ENCODE measurements around the gene TSPAN16.

The TSPAN16 gene

DNA sequence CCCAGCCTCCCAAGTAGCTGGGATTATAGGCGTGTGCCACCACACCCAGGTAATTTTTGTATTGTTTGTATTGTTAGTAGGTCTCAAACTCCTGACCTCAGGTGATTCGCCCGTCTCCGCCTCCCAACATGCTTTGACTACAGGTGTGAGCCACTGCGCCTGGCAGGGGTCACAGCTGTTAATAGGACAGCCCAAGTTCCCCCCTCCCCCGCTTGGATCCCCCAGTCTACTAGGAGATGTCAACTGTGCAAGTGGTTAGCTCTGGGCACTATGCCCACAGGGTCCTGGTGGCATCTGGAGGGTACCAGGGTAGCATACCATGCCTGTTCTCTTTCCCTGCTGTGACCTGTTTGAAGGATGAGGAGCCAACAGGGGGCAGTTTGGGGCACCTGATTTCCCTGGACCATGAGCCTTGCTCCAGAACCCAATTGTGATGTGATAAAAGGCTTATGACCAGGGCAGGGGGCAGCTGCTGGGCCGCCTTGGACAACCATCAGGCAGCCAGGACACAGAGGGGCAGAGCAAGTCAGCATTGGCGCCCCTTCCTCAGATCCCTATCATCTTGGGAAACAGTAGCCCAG, at the start of gene TSPAN16:
Gene TSPAN16 (plus strand): TSS at position 496 of the 581 bp plus-strand sequence. CDS start 138 bp downstream, outside the sequence.
- no peak within 1 kb of the TSS for H2AFZ ChIP-seq (ENCODE audit: low read length)
- no peaks in the 10 kb centered on the region for H3K79me2 ChIP-seq (ENCODE audit: insufficient read depth, low read length)
- no peak within 1 kb of the TSS for H3K27ac ChIP-seq (ENCODE audit: low read depth, low read length, poor library complexity, severe bottlenecking)
- H4K20me1 ChIP-seq (ENCODE audit: insufficient read depth, low read length), result no peaks in the 10 kb centered on the region
- no peak within 1 kb of the TSS for H3K4me3 ChIP-seq (ENCODE audit: low read depth, low read length, poor library complexity, severe bottlenecking)
- H3K4me2 ChIP-seq (ENCODE audit: low read length), result no peak within 1 kb of the TSS
- no peaks in the 10 kb centered on the region for H3K9me2 ChIP-seq (ENCODE audit: low read depth, low read length)
- TF ChIP-seq CTCF (IDR thresholded peaks at IDR 0.05; ENCODE audit: low read length), result no peak
- TF ChIP-seq EZH2 (IDR thresholded peaks at IDR 0.05; ENCODE audit: borderline replicate concordance, low read length), result no peak
- H3K9ac ChIP-seq (ENCODE audit: low read length), result no peak within 1 kb of the TSS
- H3K4me1 ChIP-seq (ENCODE audit: insufficient read depth, low read length, severe bottlenecking), result peaks cover 5% of the 10 kb centered on the region
- H3K9me3 ChIP-seq (ENCODE audit: low read length), result no peaks in the 10 kb centered on the region
- no peaks in the 10 kb centered on the region; the same call in 1 of the 2 replicates for H3K27me3 ChIP-seq (ENCODE audit: insufficient read depth, low read length)
- H3F3A ChIP-seq (ENCODE audit: insufficient read depth, low read length), result no peaks in the 10 kb centered on the region
- no peaks in the 10 kb centered on the region for H3K36me3 ChIP-seq (ENCODE audit: insufficient read depth, low read length)

- Histone ChIP-seq H3K9ac (ENCODE audit: low read length) (no peak overlapping the region), H3F3A (ENCODE audit: insufficient read depth, low read length) (no peaks in the 10 kb centered on the region), H2AFZ (ENCODE audit: low read length) (no peak overlapping the region), H3K4me3 (ENCODE audit: low read depth, low read length, poor library complexity, severe bottlenecking) (no peak overlapping the region), H4K20me1 (ENCODE audit: insufficient read depth, low read length) (no peaks in the 10 kb centered on the region), H3K4me1 (ENCODE audit: insufficient read depth, low read length, severe bottlenecking) (peaks cover 4% of the 10 kb centered on the region), H3K36me3 (ENCODE audit: insufficient read depth, low read length) (peaks cover 7% of the 10 kb centered on the region), H3K9me3 (ENCODE audit: low read length) (no peaks in the 10 kb centered on the region), H3K27me3 (ENCODE audit: insufficient read depth, low read length) (no peaks in the 10 kb centered on the region; the same call in 1 of the 2 replicates), H3K79me2 (ENCODE audit: insufficient read depth, low read length) (no peaks in the 10 kb centered on the region), H3K27ac (ENCODE audit: low read depth, low read length, poor library complexity, severe bottlenecking) (no peak overlapping the region), H3K4me2 (ENCODE audit: low read length) (no peak overlapping the region), H3K9me2 (ENCODE audit: low read depth, low read length) (no peaks in the 10 kb centered on the region)
- no peak for TF ChIP-seq EZH2 (IDR thresholded peaks at IDR 0.05; ENCODE audit: borderline replicate concordance, low read length)
These were observed 49.0 kb upstream of the TSPAN16 start for GRCh38 chr19:11246941-11247340.

GRCh38 chr19:11247391-11247790, 48.6 kb upstream of the TSPAN16 start:
- peaks cover 12% of the 10 kb centered on the region for H3K36me3 ChIP-seq (ENCODE audit: insufficient read depth, low read length)
- no peaks in the 10 kb centered on the region for H4K20me1 ChIP-seq (ENCODE audit: insufficient read depth, low read length)
- H3K9me2 ChIP-seq (ENCODE audit: low read depth, low read length), result no peaks in the 10 kb centered on the region
- H2AFZ ChIP-seq (ENCODE audit: low read length), result no peak overlapping the region
- no peak overlapping the region for H3K27ac ChIP-seq (ENCODE audit: low read depth, low read length, poor library complexity, severe bottlenecking)
- H3K4me2 ChIP-seq (ENCODE audit: low read length), result no peak overlapping the region
- no peak overlapping the region for H3K9ac ChIP-seq (ENCODE audit: low read length)
- no peak overlapping the region for H3K4me3 ChIP-seq (ENCODE audit: low read depth, low read length, poor library complexity, severe bottlenecking)
- TF ChIP-seq CTCF (IDR thresholded peaks at IDR 0.05; ENCODE audit: low read length) (no peak), EZH2 (IDR thresholded peaks at IDR 0.05; ENCODE audit: borderline replicate concordance, low read length) (no peak)
- H3F3A ChIP-seq (ENCODE audit: insufficient read depth, low read length), result no peaks in the 10 kb centered on the region
- no peaks in the 10 kb centered on the region for H3K79me2 ChIP-seq (ENCODE audit: insufficient read depth, low read length)
- no peaks in the 10 kb centered on the region for H3K9me3 ChIP-seq (ENCODE audit: low read length)
- peaks cover 4% of the 10 kb centered on the region for H3K4me1 ChIP-seq (ENCODE audit: insufficient read depth, low read length, severe bottlenecking)
- no peaks in the 10 kb centered on the region for H3K27me3 ChIP-seq (ENCODE audit: insufficient read depth, low read length)

- no peaks in the 10 kb centered on the region for H3K27me3 ChIP-seq (ENCODE audit: insufficient read depth, low read length)
- TF ChIP-seq CTCF (IDR thresholded peaks at IDR 0.05; ENCODE audit: low read length) (no peak), EZH2 (IDR thresholded peaks at IDR 0.05; ENCODE audit: borderline replicate concordance, low read length) (no peak)
- no peak overlapping the region for H3K27ac ChIP-seq (ENCODE audit: low read depth, low read length, poor library complexity, severe bottlenecking)
These were observed 48.0 kb upstream of the TSPAN16 start for GRCh38 chr19:11247934-11248333.

More at GRCh38 chr19:11247934-11248333, 48.0 kb upstream of the TSPAN16 start:
- peaks cover 12% of the 10 kb centered on the region for H3K36me3 ChIP-seq (ENCODE audit: insufficient read depth, low read length)
- H2AFZ ChIP-seq (ENCODE audit: low read length), result no peak overlapping the region
- no peaks in the 10 kb centered on the region for H4K20me1 ChIP-seq (ENCODE audit: insufficient read depth, low read length)
- H3K9ac ChIP-seq (ENCODE audit: low read length), result no peak overlapping the region
- H3K4me3 ChIP-seq (ENCODE audit: low read depth, low read length, poor library complexity, severe bottlenecking), result no peak overlapping the region
- H3K9me2 ChIP-seq (ENCODE audit: low read depth, low read length), result no peaks in the 10 kb centered on the region
- no peaks in the 10 kb centered on the region for H3K9me3 ChIP-seq (ENCODE audit: low read length)
- no peaks in the 10 kb centered on the region for H3F3A ChIP-seq (ENCODE audit: insufficient read depth, low read length)
- H3K4me2 ChIP-seq (ENCODE audit: low read length), result no peak overlapping the region
- H3K4me1 ChIP-seq (ENCODE audit: insufficient read depth, low read length, severe bottlenecking), result peaks cover 4% of the 10 kb centered on the region
- H3K79me2 ChIP-seq (ENCODE audit: insufficient read depth, low read length), result no peaks in the 10 kb centered on the region
